Smooth muscle cell of bladder (primary cell): ENCODE measurements around the gene COQ10A. TPM values are rescaled to one million over a fixed set of nuclear protein-coding genes. Genes with fewer than 3 reads are reported as not detected.

ENCODE experiments used
- total RNA-seq: library from RNA; depleted of rRNA; stranded (reverse); fragments of >200 nt; gene quantifications from 2 replicates; pipeline ENCODE4 v1.2.3, GENCODE V29; 2014

COQ10A gene
- 6.4 and 8.0 TPM in 2 replicates for total RNA-seq

DNA sequence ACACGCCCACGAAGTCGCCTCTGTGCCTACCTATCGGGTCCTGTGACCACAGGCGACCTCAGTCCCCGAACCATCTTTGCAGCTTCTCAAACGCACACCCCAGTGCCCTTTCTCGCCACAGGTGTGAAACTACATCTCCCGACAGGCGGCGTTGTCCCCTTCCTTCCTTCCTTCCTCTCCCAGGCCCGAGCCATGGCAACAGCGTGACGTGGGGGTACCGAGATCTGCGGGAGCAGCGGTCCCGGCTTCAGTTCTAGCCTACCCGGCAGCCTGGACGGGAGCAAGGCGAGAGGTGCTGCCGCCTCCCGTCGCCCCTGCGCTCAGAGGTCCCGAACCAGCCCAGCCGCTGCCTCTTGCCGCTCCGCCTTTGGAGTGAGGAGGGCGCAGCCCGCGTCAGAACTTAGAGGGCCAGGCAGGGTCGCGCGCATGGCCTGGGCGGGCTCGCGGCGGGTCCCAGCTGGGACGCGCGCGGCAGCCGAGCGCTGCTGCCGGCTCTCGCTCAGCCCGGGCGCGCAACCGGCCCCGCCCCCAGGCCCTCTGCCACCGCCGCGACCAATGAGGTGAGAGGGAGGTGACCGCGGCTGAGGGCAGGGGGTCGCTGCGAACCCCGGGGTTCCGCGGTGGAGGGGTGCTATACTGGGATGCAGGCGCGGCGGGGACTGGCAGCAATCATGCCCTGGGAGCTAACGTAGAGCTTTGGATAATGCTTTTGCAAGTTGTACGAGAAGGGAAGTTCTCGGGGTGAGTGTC, at the start of gene COQ10A:
Gene COQ10A, plus strand, starts transcription at position 250 of the 750 bp plus-strand sequence. Its CDS starts 177 bp downstream, at position 427.

DNA sequence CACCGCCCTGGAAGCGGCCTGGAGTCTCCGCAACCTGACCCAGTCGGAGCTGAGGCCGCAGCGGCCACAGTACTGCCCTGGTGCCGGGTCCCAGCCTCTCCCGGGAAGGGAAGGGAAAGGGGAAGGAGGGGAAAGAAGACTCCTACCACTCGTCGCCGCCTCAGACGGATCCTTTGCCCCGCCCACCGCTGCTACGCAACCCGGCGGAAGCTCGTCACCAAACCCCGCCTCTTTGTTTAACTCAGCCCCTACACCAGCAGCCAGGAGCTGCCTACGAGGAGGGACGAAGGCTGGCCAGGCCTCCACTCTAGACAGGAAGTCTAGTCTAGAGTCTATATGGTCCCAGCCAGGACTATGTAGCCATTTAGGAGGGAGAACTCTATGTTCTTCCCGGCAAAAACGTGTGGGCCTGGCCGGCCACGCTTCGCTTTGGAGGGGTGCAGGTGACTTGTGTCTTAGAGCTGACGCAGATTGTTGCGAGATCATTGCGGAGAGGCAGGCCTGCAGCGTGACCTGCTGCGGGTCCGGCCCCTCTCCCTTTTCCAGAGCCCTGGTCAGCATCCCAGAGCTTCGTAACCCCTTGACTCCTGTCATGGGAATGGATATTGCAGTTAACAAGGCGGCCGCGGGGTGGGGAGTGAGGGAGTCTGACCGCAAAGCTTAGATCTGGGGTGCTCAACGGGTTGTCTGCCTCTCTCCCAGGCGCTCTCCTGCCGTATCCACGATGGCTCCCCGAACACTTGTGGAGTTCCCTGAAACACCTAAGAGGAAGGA, 44.8 kb upstream of the COQ10A start, which contains the start of gene RNF41:
Gene RNF41, minus strand, starts transcription at position 166 of the 774 bp plus-strand sequence. CDS start 7,875 bp downstream, outside the sequence.

DNA sequence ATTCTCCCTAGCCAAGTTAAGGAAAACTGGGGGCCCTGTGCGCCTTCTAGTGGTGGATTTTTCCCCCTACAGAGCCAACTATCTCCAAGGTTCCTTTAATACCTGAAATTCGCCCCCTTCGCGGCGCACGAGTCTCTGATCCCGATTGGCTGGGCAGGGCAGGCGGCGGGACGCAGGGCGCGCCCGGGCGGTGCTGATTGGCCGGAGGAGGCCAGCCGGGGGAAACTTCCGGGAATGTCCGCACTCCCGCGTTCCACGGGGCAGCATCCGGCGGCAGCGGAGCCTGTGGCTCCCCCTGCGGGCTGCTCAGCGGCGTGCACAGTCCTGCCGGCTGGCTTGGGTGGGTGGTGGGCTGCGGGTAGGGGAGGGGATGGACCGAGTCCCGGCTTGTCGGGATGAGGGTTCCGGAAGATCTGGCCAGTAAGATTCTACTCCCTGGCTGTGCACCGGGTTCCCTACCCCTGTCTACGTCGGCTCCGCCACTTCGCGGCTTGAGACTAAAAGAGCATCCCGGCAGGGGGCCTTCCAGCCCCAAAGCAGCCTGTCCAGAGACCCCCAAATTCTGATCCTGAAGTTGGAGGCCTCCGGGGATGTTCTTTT, 42.5 kb upstream of the COQ10A start, which contains the start of gene NABP2:
Gene NABP2, plus strand, starts transcription at position 241 of the 600 bp plus-strand sequence. CDS start 515 bp downstream, outside the sequence.

DNA sequence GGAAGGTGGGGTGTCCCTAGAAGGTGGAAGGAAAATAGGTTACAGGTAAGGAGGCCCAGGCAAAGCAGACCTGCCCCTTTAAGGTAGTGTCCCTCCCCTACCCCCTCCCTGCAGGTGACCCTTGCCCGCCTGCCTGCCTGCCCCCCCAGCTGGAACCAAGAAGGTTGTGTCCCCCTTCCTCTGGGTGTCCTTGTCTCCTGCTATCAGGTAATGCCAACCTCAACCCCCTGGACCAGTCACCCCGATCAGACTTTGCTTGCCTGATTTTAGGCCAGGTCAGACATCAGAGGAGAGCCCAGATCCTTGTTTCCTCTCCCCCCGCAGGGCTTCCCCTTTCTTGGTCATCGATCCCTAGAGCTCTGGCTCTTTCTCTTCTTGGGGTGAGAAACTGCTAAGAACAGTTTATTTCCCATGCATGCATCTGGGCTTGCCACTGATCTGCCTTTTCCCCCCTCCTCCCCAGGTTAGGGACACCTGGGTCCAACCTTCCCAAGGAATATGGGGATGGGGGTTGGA, 36.8 kb upstream of the COQ10A start, which contains the start of gene SLC39A5:
Gene SLC39A5, plus strand, starts transcription at position 136 of the 516 bp plus-strand sequence. CDS start 1,224 bp downstream, outside the sequence.

DNA sequence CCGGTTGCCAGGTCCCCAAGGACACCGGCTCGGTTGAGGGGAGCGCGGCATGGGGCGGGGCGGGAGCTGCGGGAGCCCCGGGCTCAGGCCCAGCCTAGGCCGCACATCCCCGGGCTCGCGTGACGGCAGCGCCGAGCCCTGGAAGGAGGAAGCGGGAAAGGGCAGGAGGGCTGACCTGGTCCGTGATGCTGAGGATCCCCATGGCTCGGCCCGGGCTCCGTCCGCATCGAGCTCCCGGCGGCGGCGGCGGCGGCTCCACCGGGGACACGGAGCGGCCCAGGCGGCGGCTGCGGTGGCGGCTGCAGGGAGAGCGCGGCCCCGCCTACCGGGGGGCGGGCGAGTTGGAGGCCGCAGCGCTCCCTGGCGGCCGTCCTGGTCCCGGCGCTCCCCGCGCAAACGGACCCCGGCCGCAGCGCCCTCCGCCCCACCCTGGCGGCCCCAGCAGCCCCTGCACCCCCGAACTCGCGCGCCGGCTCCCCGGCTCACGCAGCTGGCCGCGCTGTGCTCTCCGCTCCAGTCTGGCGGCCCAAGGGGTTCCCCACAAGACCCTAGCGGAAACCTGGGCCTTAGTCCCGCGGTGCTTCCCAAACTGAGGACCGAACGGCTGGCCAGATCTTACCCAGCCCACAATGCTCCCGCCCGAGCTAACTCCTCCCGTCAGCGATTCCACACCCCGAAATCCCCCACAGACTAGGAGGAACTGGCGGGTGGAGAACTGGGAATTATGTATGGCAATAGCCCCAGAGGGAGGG, 8.5 kb upstream of the COQ10A start, which contains the start of gene ANKRD52:
Gene ANKRD52, minus strand, starts transcription at position 317 of the 752 bp plus-strand sequence. Its CDS starts 115 bp downstream, at position 202.

DNA sequence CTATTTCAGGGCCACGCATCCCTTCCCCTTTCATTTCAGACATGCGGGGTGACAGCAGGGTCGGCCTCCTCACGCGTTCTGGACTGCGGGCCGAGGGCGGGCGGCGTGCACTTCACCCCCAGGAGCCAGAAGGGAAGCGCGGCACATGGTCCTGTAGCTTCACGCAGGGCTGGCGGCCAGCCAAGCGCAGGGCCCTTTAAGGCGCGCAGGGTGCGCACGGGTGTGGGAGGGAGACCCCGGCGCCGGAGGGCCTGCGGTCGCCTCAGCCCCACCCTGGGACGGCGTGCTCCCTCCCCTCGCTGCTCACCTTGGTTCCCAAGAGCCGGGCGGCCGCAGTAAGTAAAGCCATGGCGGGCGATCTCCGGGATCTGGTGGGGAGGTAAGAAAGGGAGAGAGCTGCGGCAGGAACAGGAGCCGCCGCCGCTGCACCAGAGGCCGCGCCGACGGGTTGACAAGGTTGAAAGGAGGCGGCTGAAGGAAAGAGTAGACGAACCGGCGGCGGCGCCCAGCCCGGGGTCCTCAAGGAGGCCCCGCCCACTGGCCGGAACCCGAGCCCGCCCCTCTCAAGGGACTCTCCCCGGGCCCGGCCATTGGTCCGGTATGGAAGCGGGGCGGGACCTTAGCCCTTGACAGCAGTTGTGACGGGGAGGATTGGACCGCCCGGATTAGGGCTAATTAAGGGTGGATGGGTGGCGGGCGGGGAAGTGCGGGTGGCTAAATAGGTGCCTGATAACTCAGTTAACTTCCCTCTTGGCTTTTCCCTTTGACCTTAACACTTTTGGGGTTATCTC, 33.3 kb downstream of the COQ10A start, which contains the start of gene CS:
Gene CS, minus strand, starts transcription at position 478 of the 791 bp plus-strand sequence. Its CDS starts 129 bp downstream, at position 349.

DNA sequence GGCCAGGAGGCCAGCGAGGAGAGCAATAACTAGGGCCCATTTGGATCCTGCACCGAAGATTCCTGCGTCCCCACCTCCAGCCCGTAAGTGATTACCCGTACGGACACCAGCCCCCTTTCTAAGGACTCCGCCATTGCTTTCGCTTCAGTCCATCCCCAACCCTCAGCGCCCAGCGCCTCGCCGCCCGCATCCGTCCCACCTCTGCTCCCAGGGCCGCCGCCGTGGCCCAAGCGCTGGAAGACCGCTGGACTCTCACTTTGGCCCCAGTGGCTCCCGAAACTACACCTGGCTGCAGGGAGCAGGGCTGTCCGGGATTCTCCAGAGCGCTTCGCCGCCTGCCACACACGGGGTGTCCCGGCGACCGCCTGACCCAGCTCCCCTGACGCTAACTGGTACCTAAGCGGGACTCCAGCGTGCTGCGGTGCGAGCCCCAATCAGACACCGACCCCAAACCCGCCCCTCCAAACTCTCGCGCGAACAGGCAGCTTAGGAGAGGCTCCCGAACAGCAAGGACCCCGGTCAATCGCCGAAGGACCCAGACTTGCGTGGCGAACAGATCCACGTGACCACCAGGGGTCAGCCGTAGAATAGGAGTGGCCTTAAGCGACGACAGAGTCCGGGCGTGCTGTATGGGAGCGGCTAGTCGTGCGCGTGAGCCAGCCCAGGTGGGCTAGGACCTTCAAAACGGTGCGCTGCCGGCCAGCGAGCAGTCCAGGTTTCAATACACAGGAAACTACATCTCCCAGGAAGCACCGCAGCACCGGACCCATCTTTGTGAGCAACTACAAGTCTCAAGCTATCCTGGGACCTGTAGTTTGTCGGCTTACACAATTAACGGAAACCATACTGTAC, 49.1 kb downstream of the COQ10A start, which contains the start of gene CNPY2:
Gene CNPY2, minus strand, starts transcription at position 367 of the 852 bp plus-strand sequence. CDS start 771 bp downstream, outside the sequence.

Other genes with a start within 250 kb of the COQ10A start
- gene IKZF4, start 245.9 kb upstream of the COQ10A start, total RNA-seq = 0.57 and 1.5 TPM in 2 replicates
- gene RPS26, start 225.0 kb upstream of the COQ10A start, total RNA-seq = 52.3 and 82.2 TPM in 2 replicates
- gene ERBB3, start 186.8 kb upstream of the COQ10A start, total RNA-seq = 0.28 TPM in 2 replicates
- 86.5 and 93.8 TPM in 2 replicates for gene PA2G4, start 162.4 kb upstream of the COQ10A start, total RNA-seq
- 4,326 and 4,609 TPM in 2 replicates for gene RPL41, start 150.3 kb upstream of the COQ10A start, total RNA-seq
- 5.7 and 6.6 TPM in 2 replicates for gene ZC3H10, start 148.7 kb upstream of the COQ10A start, total RNA-seq
- 163 and 185 TPM in 2 replicates for gene ESYT1, start 138.7 kb upstream of the COQ10A start, total RNA-seq
- gene MYL6B, start 114.4 kb upstream of the COQ10A start, total RNA-seq = 94.5 and 122 TPM in 2 replicates
- gene MYL6, start 108.6 kb upstream of the COQ10A start, total RNA-seq = 2,455 and 2,914 TPM in 2 replicates
- gene SMARCC2, start 77.5 kb upstream of the COQ10A start, total RNA-seq = 40.0 and 47.7 TPM in 2 replicates
- 165 and 169 TPM in 2 replicates for gene RNF41, start 45.0 kb upstream of the COQ10A start, total RNA-seq
- 21.9 and 22.6 TPM in 2 replicates for gene NABP2, start 42.6 kb upstream of the COQ10A start, total RNA-seq
- under 0.01 TPM in 2 replicates for gene SLC39A5, start 36.9 kb upstream of the COQ10A start, total RNA-seq
- 9.7 and 12.2 TPM in 2 replicates for gene ANKRD52, start 8.6 kb upstream of the COQ10A start, total RNA-seq
- 52.1 and 61.7 TPM in 2 replicates for gene CS, start 33.4 kb downstream of the COQ10A start, total RNA-seq
- gene CNPY2, start 49.0 kb downstream of the COQ10A start, total RNA-seq = 85.5 and 104 TPM in 2 replicates
- 17.8 and 24.4 TPM in 2 replicates for gene PAN2, start 67.1 kb downstream of the COQ10A start, total RNA-seq
- gene IL23A, start 71.9 kb downstream of the COQ10A start, total RNA-seq = not detected in 2 replicates
- gene STAT2, start 93.2 kb downstream of the COQ10A start, total RNA-seq = 289 and 326 TPM in 2 replicates
- not detected in 2 replicates for gene APOF, start 95.9 kb downstream of the COQ10A start, total RNA-seq
- 2.1 and 3.6 TPM in 2 replicates for gene TIMELESS, start 182.5 kb downstream of the COQ10A start, total RNA-seq
- gene MIP, start 187.7 kb downstream of the COQ10A start, total RNA-seq = not detected in 2 replicates
- 1.00 and 1.2 TPM in 2 replicates for gene SPRYD4, start 201.6 kb downstream of the COQ10A start, total RNA-seq
- gene GLS2, start 221.2 kb downstream of the COQ10A start, total RNA-seq = 0.09 TPM in 1 of 2 replicates, not detected in the other